Sciatic nerve (tissue), 2 donors: Measurements from ENCODE around the gene BAIAP2L2. TPM values are rescaled to one million over a fixed set of nuclear protein-coding genes. Genes with fewer than 3 reads are reported as not detected.

Source experiments
- ATAC-seq: fragments of 200-7000 bp; cut with Tn5 transposase; one replicate; pipeline ENCODE4 v1.9.1; 2020; ENCODE audit warnings: mild to moderate bottlenecking, moderate library complexity
- DNase-seq: peaks from one replicate; pipeline ENCODE4 v3.0.0-alpha.2; 2020; ENCODE audit warnings: low spot score
- intact Hi-C: fragments of 100-400 bp; cut with DNase I; formaldehyde crosslinking; loops from one replicate; pipeline ENCODE4 v1.14.2; 2022
- total RNA-seq: library from RNA; stranded (reverse); fragmentation: NEBNext Ultra II Directional; extraction: Animal tissue kit (Norgen Biotek cat#: 25700); gene quantifications from one replicate; pipeline ENCODE4 v1.2.1, GENCODE V29; 2021
- donor health status: DM: no; HTN: no; CAD: no.
- donor health status: DM: no; HTN: no; CAD: no.

Gene BAIAP2L2
- total RNA-seq, 1 donor from 2014 or later, result 1.6 TPM

GRCh38 chr22:38074181-38075104 is 36.0 kb downstream of the BAIAP2L2 start:
- intact Hi-C loops, result no loop called here
- DNase-seq (no peak), ATAC-seq (no peak)

GRCh38 chr22:38073150-38074130 is 37.0 kb downstream of the BAIAP2L2 start:
- DNase-seq (no peak), ATAC-seq (no peak)
- intact Hi-C loops, result no loop called here

GRCh38 chr22:38072322-38073149 is 37.9 kb downstream of the BAIAP2L2 start:
- intact Hi-C loops, result no loop called here
- no peak for DNase-seq
- no peak for ATAC-seq

GRCh38 chr22:38071421-38072321 is 38.8 kb downstream of the BAIAP2L2 start:
- DNase-seq (no peak), ATAC-seq (no peak)
- intact Hi-C loops, result no loop called here

GRCh38 chr22:38070250-38070921 is 40.1 kb downstream of the BAIAP2L2 start:
- no peak for DNase-seq
- intact Hi-C loops, result no loop called here
- ATAC-seq, result no peak

GRCh38 chr22:38069372-38070249 is 40.9 kb downstream of the BAIAP2L2 start:
- ATAC-seq, result peak; percentile 70
- DNase-seq, result no peak
- intact Hi-C loops, result no loop called here

- DNase-seq (no peak), ATAC-seq (no peak)
- intact Hi-C loops, result no loop called here
Observed at GRCh38 chr22:38068641-38069371, 41.7 kb downstream of the BAIAP2L2 start.

GRCh38 chr22:38067761-38068360 is 42.6 kb downstream of the BAIAP2L2 start:
- no peak for ATAC-seq
- intact Hi-C loops, result no loop called here
- DNase-seq, result no peak

GRCh38 chr22:38067028-38067415 is 43.5 kb downstream of the BAIAP2L2 start:
- no peak for DNase-seq

GRCh38 chr22:38066381-38067027 is 44.0 kb downstream of the BAIAP2L2 start:
- intact Hi-C loops, result no loop called here
- no peak for DNase-seq
- no peak for ATAC-seq

More at GRCh38 chr22:38067028-38067415, 43.5 kb downstream of the BAIAP2L2 start:
- peak; percentile 44 for ATAC-seq
- intact Hi-C loops, result no loop called here

GRCh38 chr22:38065539-38065938 is 44.9 kb downstream of the BAIAP2L2 start:
- ATAC-seq (no peak), DNase-seq (no peak)
- intact Hi-C loops, result no loop called here

GRCh38 chr22:38062791-38063190 is 47.7 kb downstream of the BAIAP2L2 start:
- peak; percentile 83 for ATAC-seq
- intact Hi-C loops, result no loop called here
- DNase-seq, result no peak

GRCh38 chr22:38056969-38057891 is 53.3 kb downstream of the BAIAP2L2 start, which contains the start of gene PICK1:
Gene PICK1 (plus strand): TSS chr22:38057404. CDS start chr22:38057810, 406 bp downstream.
- ATAC-seq, result peak; percentile 93
- intact Hi-C loops, result no loop called here
- peak; percentile 90 for DNase-seq
